ENCODE measurements around the gene MBP.

GRCh38 chr18:77134611-77135010 is 2.0 kb upstream of the MBP start:
- TF ChIP-seq ZNF8 (CRISPR knock-in tag; IDR thresholded peaks at IDR 0.05) (no peak), PATZ1 (CRISPR knock-in tag; IDR thresholded peaks at IDR 0.05; ENCODE audit: borderline replicate concordance) (no peak), CSRNP3 (CRISPR knock-in tag; IDR thresholded peaks at IDR 0.05) (no peak), CSDC2 (CRISPR knock-in tag; IDR thresholded peaks at IDR 0.05) (no peak), POU6F1 (CRISPR knock-in tag; IDR thresholded peaks at IDR 0.05; ENCODE audit: borderline replicate concordance, low read depth) (no peak), ZFP3 (CRISPR knock-in tag; IDR thresholded peaks at IDR 0.05) (no peak), GLIS3 (CRISPR knock-in tag; IDR thresholded peaks at IDR 0.05) (no peak)

Measured in SK-N-SH treated with all-trans-retinoic acid at 6 μM for 48 hours (cell line).